HCT116 (cell line): Measurements from ENCODE around the gene BCR. TPM values are rescaled to one million over a fixed set of nuclear protein-coding genes. Genes with fewer than 3 reads are reported as not detected.

ENCODE experiments used
- ATAC-seq: fragments of 200-7000 bp; cut with Tn5 transposase; 2 replicates; pipeline ENCODE4 v1.9.1; 2020; ENCODE audit warnings: mild to moderate bottlenecking, moderate library complexity
- BruUV-seq: library from RNA; stranded (reverse); fragments of 400-500 nt; replicated peaks from 2 replicates; lab custom pipeline; 2021; lab: Mats Ljungman, UMichigan
- CTCF ChIA-PET: fragments of 300-600 bp; sonication (Branson Sonifier 250); formaldehyde crosslinking; loops from one replicate; lab custom pipeline; 2021; ENCODE audit warnings: antibody characterized with exemption; lab: Charles Lee
- POLR2A ChIA-PET: fragments of 300-600, 350-600 bp; sonication (Branson Sonifier 250); formaldehyde crosslinking; loops from one replicate; lab custom pipeline; 2021; ENCODE audit warnings: antibody characterized with exemption; lab: Charles Lee
- RAD21 ChIA-PET, 2 experiments: fragments of 300-600 bp; sonication (Branson Sonifier 250); formaldehyde crosslinking; loops; one replicate each; lab custom pipeline; 2023; ENCODE audit warnings: low total read pairs in 2 of 2; ENCODE audit not compliant: uncharacterized antibody in 2 of 2, unreplicated experiment in 2 of 2, low non-redundant PET in 1 of 2; lab: Charles Lee
- DNase-seq: peaks from one replicate; pipeline ENCODE4 v3.0.0-alpha.2; 2010; ENCODE audit warnings: low read depth, low spot score
- H2AFZ ChIP-seq: fragments of 200-600 bp; shearing (Covaris generic), sonication (generic); 2 replicates; pipeline ENCODE4 v1.6.1; 2017; ENCODE audit warnings: low read depth, mixed run types, mixed read lengths, antibody characterized with exemption, low read length; ENCODE audit not compliant: poor library complexity, severe bottlenecking
- H3K27ac ChIP-seq: 2 replicates; pipeline ENCODE4 v1.5.1; 2012; ENCODE audit warnings: low read depth, low read length
- H3K27me3 ChIP-seq: fragments of 200-600 bp; sonication (generic); 2 replicates; pipeline ENCODE4 v1.6.1; 2016; ENCODE audit warnings: mixed run types, low read length, mixed read lengths; ENCODE audit not compliant: insufficient read depth
- H3K36me3 ChIP-seq, 2 experiments: fragments of 200-500 bp in 1 of 2; fragments of 200-600 bp in 1 of 2; sonication (Bioruptor generic) in 1 of 2; sonication (generic) in 1 of 2; 2 replicates each; pipeline versions ENCODE4 v1.5.1 to v1.6.1; 2014 to 2016; ENCODE audit warnings: low read length in 2 of 2, inconsistent platforms in 1 of 2, mixed read lengths in 1 of 2, mixed run types in 1 of 2; ENCODE audit not compliant: insufficient read depth in 2 of 2, control insufficient read depth in 1 of 2
- H3K4me1 ChIP-seq, 2 experiments: fragments of 200-600 bp in 1 of 2; sonication (generic) in 1 of 2; 2 replicates each; pipeline versions ENCODE4 v1.5.1 to v1.6.1; 2012 to 2017; ENCODE audit warnings: low read length in 2 of 2, inconsistent platforms in 1 of 2, mild to moderate bottlenecking in 1 of 2, mixed read lengths in 1 of 2, mixed run types in 1 of 2, moderate library complexity in 1 of 2; ENCODE audit not compliant: insufficient read depth in 2 of 2, control insufficient read depth in 1 of 2
- H3K4me2 ChIP-seq: fragments of 200-600 bp; sonication (generic); 2 replicates; pipeline ENCODE4 v1.6.1; 2017; ENCODE audit warnings: mixed run types, low read length, mixed read lengths
- H3K4me3 ChIP-seq, 2 experiments: fragments of 200-600 bp in 1 of 2; sonication (generic) in 1 of 2; replicated peaks in 1 of 2; 2 replicates each; pipeline ENCODE4 v1.5.1; 2011 to 2016; ENCODE audit warnings: low read length in 2 of 2, control low read depth in 1 of 2, low read depth in 1 of 2, mild to moderate bottlenecking in 1 of 2, mixed read lengths in 1 of 2, mixed run types in 1 of 2
- H3K79me2 ChIP-seq: fragments of 200-600 bp; sonication (generic); 2 replicates; pipeline ENCODE4 v1.6.1; 2017; ENCODE audit warnings: mild to moderate bottlenecking, mixed run types, low read length, moderate library complexity, mixed read lengths; ENCODE audit not compliant: insufficient read depth
- H3K9ac ChIP-seq: fragments of 200-600 bp; sonication (generic); 2 replicates; pipeline ENCODE4 v1.6.1; 2016; ENCODE audit warnings: low read length, mixed read lengths
- H3K9me2 ChIP-seq: fragments of 200-600 bp; sonication (generic), shearing (Covaris generic); 2 replicates; pipeline ENCODE4 v1.6.1; 2017; ENCODE audit warnings: mixed run types, mild to moderate bottlenecking, moderate library complexity; ENCODE audit not compliant: insufficient read depth
- H3K9me3 ChIP-seq, 2 experiments: fragments of 200-500 bp in 1 of 2; fragments of 200-600 bp in 1 of 2; sonication (Bioruptor generic) in 1 of 2; sonication (generic) in 1 of 2; 2 replicates each; pipeline ENCODE4 v1.6.1; 2014 to 2017; ENCODE audit warnings: low read length in 2 of 2, mixed read lengths in 2 of 2, inconsistent platforms in 1 of 2, low read depth in 1 of 2, mild to moderate bottlenecking in 1 of 2, mixed run types in 1 of 2, moderate library complexity in 1 of 2; ENCODE audit not compliant: control insufficient read depth in 1 of 2, insufficient read depth in 1 of 2
- H4K20me1 ChIP-seq: fragments of 200-600 bp; sonication (generic), shearing (Covaris generic); 2 replicates; pipeline ENCODE4 v1.6.1; 2017; ENCODE audit warnings: mixed run types, mild to moderate bottlenecking, moderate library complexity; ENCODE audit not compliant: insufficient read depth
- CBX3 ChIP-seq: IDR thresholded peaks from 2 replicates; pipeline ENCODE4 v1.6.1; 2012; ENCODE audit warnings: low read depth
- CEBPB ChIP-seq: IDR thresholded peaks from 2 replicates; pipeline ENCODE4 v1.6.1; 2012; ENCODE audit warnings: low read depth
- ELF1 ChIP-seq: IDR thresholded peaks from 2 replicates; pipeline ENCODE4 v1.6.1; 2012; ENCODE audit warnings: low read depth, borderline replicate concordance
- EZH2 ChIP-seq: fragments of 200-600 bp; sonication (generic); IDR thresholded peaks from 2 replicates; pipeline ENCODE4 v1.6.1; 2017; ENCODE audit warnings: antibody characterized with exemption, mixed run types
- EZH2phosphoT487 ChIP-seq: fragments of 200-600 bp; IDR thresholded peaks from 2 replicates; pipeline ENCODE4 v1.6.1; 2018; ENCODE audit warnings: antibody characterized with exemption, borderline replicate concordance
- FOSL1 ChIP-seq: IDR thresholded peaks from 2 replicates; pipeline ENCODE4 v1.6.1; 2012; ENCODE audit warnings: low read depth
- JUND ChIP-seq: IDR thresholded peaks from 2 replicates; pipeline ENCODE4 v1.6.1; 2012
- MAX ChIP-seq: IDR thresholded peaks from 2 replicates; pipeline ENCODE4 v1.6.1; 2012
- POLR2A ChIP-seq: IDR thresholded peaks from 2 replicates; pipeline ENCODE4 v1.7.0; 2011; ENCODE audit warnings: borderline replicate concordance; ENCODE audit not compliant: insufficient read depth, insufficient read length; ENCODE audit errors: extremely low read depth
- POLR2AphosphoS5 ChIP-seq: IDR thresholded peaks from 2 replicates; pipeline ENCODE4 v1.6.1; 2011; ENCODE audit warnings: mild to moderate bottlenecking, low read depth, low read length, moderate library complexity
- SP1 ChIP-seq: IDR thresholded peaks from 2 replicates; pipeline ENCODE4 v1.6.1; 2012; ENCODE audit warnings: low read depth
- SRF ChIP-seq: IDR thresholded peaks from 2 replicates; pipeline ENCODE4 v1.6.1; 2012; ENCODE audit warnings: low read depth
- TCF7L2 ChIP-seq: IDR thresholded peaks from 2 replicates; pipeline ENCODE4 v1.7.0; 2011; ENCODE audit warnings: borderline replicate concordance, inconsistent platforms; ENCODE audit not compliant: insufficient read depth, insufficient read length; ENCODE audit errors: extremely low read depth
- YY1 ChIP-seq: IDR thresholded peaks from 2 replicates; pipeline ENCODE4 v1.6.1; 2011; ENCODE audit warnings: low read length, low read depth, moderate library complexity, mild to moderate bottlenecking; ENCODE audit not compliant: insufficient replicate concordance; ENCODE audit errors: extremely low read depth
- ZFX ChIP-seq: fragments of 450-650 bp; IDR thresholded peaks from 2 replicates; pipeline ENCODE4 v1.6.1; 2017
- ZNF274 ChIP-seq: fragments of 200-500 bp; sonication (Bioruptor generic); IDR thresholded peaks from 2 replicates; pipeline ENCODE4 v1.6.1; 2014; ENCODE audit warnings: mild to moderate bottlenecking, low read depth, low read length, inconsistent platforms
- intact Hi-C: fragments of 100-400 bp; cut with micrococcal nuclease; formaldehyde crosslinking; loops from 2 replicates; pipeline ENCODE4 v1.10.0; 2022
- total RNA-seq: library from RNA; stranded (reverse); gene quantifications from one replicate; pipeline ENCODE4 v1.2.1, GENCODE V29; 2021; ENCODE audit not compliant: unreplicated experiment
- TF ChIP-seq, protein P1 (sequence below): IDR thresholded peaks from 2 replicates; pipeline ENCODE4 v1.6.1; 2011; ENCODE audit warnings: mild to moderate bottlenecking, low read length, moderate library complexity; ENCODE audit not compliant: insufficient replicate concordance; ENCODE audit errors: extremely low read depth

BCR gene
- total RNA-seq, 1 experiment from 2014 or later: 39.7 TPM

DNA sequence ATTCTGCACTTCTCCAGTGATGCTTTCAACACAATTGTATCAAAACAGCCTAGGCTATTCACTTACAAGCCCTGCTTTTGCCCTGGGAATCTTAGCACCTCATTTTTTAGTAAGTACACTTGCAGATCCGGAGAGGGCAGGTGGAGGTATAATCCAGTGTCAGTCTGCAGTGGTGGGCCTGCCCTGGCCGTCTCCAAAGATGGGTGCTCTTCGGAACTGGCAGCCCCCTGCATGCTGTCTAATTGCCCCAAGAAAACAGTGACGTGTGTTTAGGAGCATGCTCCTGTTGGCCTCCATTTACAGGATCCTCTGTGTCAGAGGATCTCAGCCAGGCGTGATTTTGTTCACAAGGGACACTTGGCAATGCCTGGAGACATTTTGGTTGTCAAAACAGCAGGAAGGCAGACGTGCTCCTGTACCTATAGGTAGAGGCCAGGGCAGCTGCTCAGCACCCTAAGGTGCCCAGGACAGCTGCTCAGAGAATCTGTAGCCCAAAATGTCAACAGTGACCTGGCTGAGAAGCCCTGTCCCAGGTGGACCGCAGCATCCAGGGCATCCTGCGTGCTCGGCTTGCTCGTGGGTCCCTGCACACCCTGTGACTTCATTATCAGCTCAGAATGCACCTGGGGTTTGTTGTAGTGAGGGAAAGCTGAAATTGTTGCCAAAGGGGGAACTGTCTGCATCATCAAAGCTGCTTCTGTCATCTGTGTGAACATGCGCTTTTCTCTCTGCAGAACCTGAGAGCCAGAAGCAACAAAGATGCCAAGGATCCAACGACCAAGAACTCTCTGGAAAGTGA is 90.7 kb downstream of the BCR start:
- TF ChIP-seq CBX3 (no peak), ZFX (no peak)
- H2AFZ ChIP-seq: no peak overlapping the region
- H4K20me1 ChIP-seq: no peaks in the 10 kb centered on the region
- no peaks in the 10 kb centered on the region for H3K79me2 ChIP-seq
- H3K27ac ChIP-seq: no peak overlapping the region
- no peaks in the 10 kb centered on the region for H3K27me3 ChIP-seq
- intact Hi-C loops: no loop called here
- H3K9me2 ChIP-seq: no peaks in the 10 kb centered on the region
- DNase-seq (no peak), ATAC-seq (no peak)
- no peaks in the 10 kb centered on the region for H3K9me3 ChIP-seq
- no peak overlapping the region for H3K4me2 ChIP-seq
- no peak overlapping the region for H3K4me3 ChIP-seq
- H3K9ac ChIP-seq: no peak overlapping the region
- no TSS peak for BruUV-seq
- ChIA-PET CTCF (interaction anchor here (2.0 kb wide), 1 partner anchor 11 kb away, joined by 6 read pairs; no protein-coding TSS in a partner anchor), POLR2A (no interaction called here), RAD21 (no interaction called here)
- no peaks in the 10 kb centered on the region for H3K4me1 ChIP-seq
- H3K36me3 ChIP-seq: peaks cover 9 to 18% of the 10 kb centered on the region in 2 experiments; a peak in 3 of 4 replicates

DNA sequence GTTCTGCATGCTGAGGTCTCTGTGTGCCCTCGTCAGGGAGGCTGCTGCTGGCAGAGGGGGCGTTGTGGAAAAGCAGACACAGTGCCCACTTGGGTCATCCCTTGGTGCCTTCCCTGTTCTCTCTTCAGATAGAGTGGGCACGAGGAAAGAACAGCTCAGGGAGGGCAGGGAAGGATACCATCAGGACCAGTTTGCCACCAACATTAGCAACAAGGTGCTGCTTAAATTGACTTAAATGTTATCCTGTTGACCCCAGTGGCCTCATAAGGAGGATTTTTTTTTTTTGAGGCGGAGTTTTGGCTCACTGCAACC is 91.2 kb downstream of the BCR start:
- H3K27me3 ChIP-seq: no peaks in the 10 kb centered on the region
- ChIA-PET CTCF (interaction anchor here (2.0 kb wide), 1 partner anchor 10 kb away, joined by 6 read pairs; no protein-coding TSS in a partner anchor), POLR2A (no interaction called here), RAD21 (no interaction called here)
- peaks cover 9 to 18% of the 10 kb centered on the region in 2 experiments; a peak in 3 of 4 replicates for H3K36me3 ChIP-seq
- H3K4me1 ChIP-seq: no peaks in the 10 kb centered on the region
- intact Hi-C loops: no loop called here
- H3K27ac ChIP-seq: no peak overlapping the region
- H3K79me2 ChIP-seq: no peaks in the 10 kb centered on the region
- H3K9me3 ChIP-seq: no peaks in the 10 kb centered on the region
- H4K20me1 ChIP-seq: no peaks in the 10 kb centered on the region
- H3K9ac ChIP-seq: no peak overlapping the region
- BruUV-seq: no TSS peak
- ATAC-seq (no peak), DNase-seq (no peak)
- no peak overlapping the region for H3K4me2 ChIP-seq
- no peak overlapping the region for H3K4me3 ChIP-seq
- no peak overlapping the region for H2AFZ ChIP-seq
- no peaks in the 10 kb centered on the region for H3K9me2 ChIP-seq
- TF ChIP-seq EZH2 (no peak), POLR2AphosphoS5 (no peak), JUND (no peak), SRF (no peak), ELF1 (no peak), CEBPB (no peak), MAX (no peak), TCF7L2 (no peak), POLR2A (no peak), EZH2phosphoT487 (no peak), SP1 (no peak), YY1 (no peak), ZNF274 (no peak), CBX3 (no peak), FOSL1 (no peak)
- TF ChIP-seq, protein P1, sequence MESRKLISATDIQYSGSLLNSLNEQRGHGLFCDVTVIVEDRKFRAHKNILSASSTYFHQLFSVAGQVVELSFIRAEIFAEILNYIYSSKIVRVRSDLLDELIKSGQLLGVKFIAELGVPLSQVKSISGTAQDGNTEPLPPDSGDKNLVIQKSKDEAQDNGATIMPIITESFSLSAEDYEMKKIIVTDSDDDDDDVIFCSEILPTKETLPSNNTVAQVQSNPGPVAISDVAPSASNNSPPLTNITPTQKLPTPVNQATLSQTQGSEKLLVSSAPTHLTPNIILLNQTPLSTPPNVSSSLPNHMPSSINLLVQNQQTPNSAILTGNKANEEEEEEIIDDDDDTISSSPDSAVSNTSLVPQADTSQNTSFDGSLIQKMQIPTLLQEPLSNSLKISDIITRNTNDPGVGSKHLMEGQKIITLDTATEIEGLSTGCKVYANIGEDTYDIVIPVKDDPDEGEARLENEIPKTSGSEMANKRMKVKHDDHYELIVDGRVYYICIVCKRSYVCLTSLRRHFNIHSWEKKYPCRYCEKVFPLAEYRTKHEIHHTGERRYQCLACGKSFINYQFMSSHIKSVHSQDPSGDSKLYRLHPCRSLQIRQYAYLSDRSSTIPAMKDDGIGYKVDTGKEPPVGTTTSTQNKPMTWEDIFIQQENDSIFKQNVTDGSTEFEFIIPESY: no peak
